Measurements from ENCODE around the gene OR2G6. TPM values are rescaled to one million over a fixed set of nuclear protein-coding genes. Genes with fewer than 3 reads are reported as not detected.
"Not testable (repeated sequence)": the region's sequence is repeated elsewhere in the genome, so short reads cannot be mapped to it uniquely, and the experiment has no call there.

The OR2G6 gene
- total RNA-seq, 1 experiment from 2014 or later = not detected

- DNase-seq; H3K27ac ChIP-seq; H3K27me3 ChIP-seq (ENCODE audit: insufficient read depth, low read depth); H3K9me2 ChIP-seq (ENCODE audit: insufficient read depth); H3F3A ChIP-seq (ENCODE audit: insufficient read depth, low read depth); H3K4me1 ChIP-seq (replicated peaks; ENCODE audit: insufficient read depth); intact Hi-C loops (cut with micrococcal nuclease; ENCODE audit: unreplicated experiment); H3K4me3 ChIP-seq; H2AFZ ChIP-seq; CTCF ChIA-PET; H3K36me3 ChIP-seq (ENCODE audit: low read depth); H4K20me1 ChIP-seq (ENCODE audit: insufficient read depth); BruUV-seq (replicated peaks); H3K79me2 ChIP-seq (ENCODE audit: low read depth); H3K4me2 ChIP-seq; POLR2A ChIA-PET (ENCODE audit: unreplicated experiment); H3K9me3 ChIP-seq (ENCODE audit: insufficient read depth, low read depth): not testable (repeated sequence)
Observed at GRCh38 chr1:248570811-248571210, 62.9 kb downstream of the OR2G6 start.

GRCh38 chr1:248572049-248572448 lies 64.2 kb downstream of the OR2G6 start:
- DNase-seq; H3K27me3 ChIP-seq (ENCODE audit: insufficient read depth, low read depth); H3K27ac ChIP-seq; POLR2A ChIA-PET (ENCODE audit: unreplicated experiment); intact Hi-C loops (cut with micrococcal nuclease; ENCODE audit: unreplicated experiment); H3K79me2 ChIP-seq (ENCODE audit: low read depth); H3K36me3 ChIP-seq (ENCODE audit: low read depth); H4K20me1 ChIP-seq (ENCODE audit: insufficient read depth); H3F3A ChIP-seq (ENCODE audit: insufficient read depth, low read depth); H3K4me1 ChIP-seq (replicated peaks; ENCODE audit: insufficient read depth); CTCF ChIA-PET; H3K4me3 ChIP-seq; H2AFZ ChIP-seq; H3K4me2 ChIP-seq; H3K9me2 ChIP-seq (ENCODE audit: insufficient read depth); BruUV-seq (replicated peaks); H3K9me3 ChIP-seq (ENCODE audit: insufficient read depth, low read depth): not testable (repeated sequence)

- POLR2A ChIA-PET (ENCODE audit: unreplicated experiment); H3K4me1 ChIP-seq (replicated peaks; ENCODE audit: insufficient read depth); H3K9me2 ChIP-seq (ENCODE audit: insufficient read depth); H3K4me3 ChIP-seq; H2AFZ ChIP-seq; H3K27ac ChIP-seq; H3K36me3 ChIP-seq (ENCODE audit: low read depth); H3K27me3 ChIP-seq (ENCODE audit: insufficient read depth, low read depth); CTCF ChIA-PET; H3K4me2 ChIP-seq; H3K79me2 ChIP-seq (ENCODE audit: low read depth); H3K9me3 ChIP-seq (ENCODE audit: insufficient read depth, low read depth); H4K20me1 ChIP-seq (ENCODE audit: insufficient read depth); intact Hi-C loops (cut with micrococcal nuclease; ENCODE audit: unreplicated experiment); BruUV-seq (replicated peaks); DNase-seq; H3F3A ChIP-seq (ENCODE audit: insufficient read depth, low read depth): not testable (repeated sequence)
Observed at GRCh38 chr1:248573856-248574255, 66.0 kb downstream of the OR2G6 start.

DNA sequence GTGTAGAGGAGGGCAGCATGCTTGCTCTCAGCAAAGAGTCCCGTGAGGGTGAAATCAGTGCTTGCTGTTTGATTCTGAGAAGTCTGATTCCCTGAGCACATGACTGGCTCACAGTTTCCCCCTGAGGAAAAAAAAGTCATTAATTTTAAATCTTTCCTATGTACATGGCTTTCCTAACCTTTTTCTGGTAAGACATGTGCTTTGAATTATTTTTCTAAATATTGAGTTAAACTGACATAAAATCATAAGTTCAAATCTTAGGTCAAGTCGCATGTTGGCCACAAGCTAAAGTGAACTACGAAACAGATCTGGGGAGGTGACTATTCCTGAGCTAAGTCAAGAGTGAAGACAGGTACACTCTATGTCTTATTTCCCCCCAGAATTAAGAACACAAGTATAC lies 66.8 kb downstream of the OR2G6 start, which contains the start of gene OR2T34:
TSS of gene OR2T34 (minus strand) at position 101 of the 400 bp plus-strand sequence. CDS start at position 101, 0 bp downstream.
- H3K9me3 ChIP-seq (ENCODE audit: insufficient read depth, low read depth); H3K4me3 ChIP-seq; H3K79me2 ChIP-seq (ENCODE audit: low read depth); H3K9me2 ChIP-seq (ENCODE audit: insufficient read depth); H3F3A ChIP-seq (ENCODE audit: insufficient read depth, low read depth); H4K20me1 ChIP-seq (ENCODE audit: insufficient read depth); POLR2A ChIA-PET (ENCODE audit: unreplicated experiment); CTCF ChIA-PET; H3K4me2 ChIP-seq; H3K27ac ChIP-seq; H3K36me3 ChIP-seq (ENCODE audit: low read depth); intact Hi-C loops (cut with micrococcal nuclease; ENCODE audit: unreplicated experiment); H3K27me3 ChIP-seq (ENCODE audit: insufficient read depth, low read depth); H2AFZ ChIP-seq; DNase-seq; H3K4me1 ChIP-seq (replicated peaks; ENCODE audit: insufficient read depth); BruUV-seq (replicated peaks): not testable (repeated sequence)

- no peak for DNase-seq
- no peaks in the 10 kb centered on the region for H4K20me1 ChIP-seq (ENCODE audit: insufficient read depth)
- H3K27me3 ChIP-seq (ENCODE audit: insufficient read depth, low read depth) = no peaks in the 10 kb centered on the region
- no peak overlapping the region for H3K4me3 ChIP-seq
- BruUV-seq (replicated peaks) = no TSS peak
- H3K9me2 ChIP-seq (ENCODE audit: insufficient read depth) = no peaks in the 10 kb centered on the region
- no peak overlapping the region for H2AFZ ChIP-seq
- H3K27ac ChIP-seq = no peak overlapping the region
- no peaks in the 10 kb centered on the region for H3K9me3 ChIP-seq (ENCODE audit: insufficient read depth, low read depth)
- POLR2A ChIA-PET (ENCODE audit: unreplicated experiment) = no interaction called here
- TF ChIP-seq CTCF (conservative IDR thresholded peaks at IDR 0.05) = no peak
- TF ChIP-seq EZH2 (IDR thresholded peaks at IDR 0.05; ENCODE audit: low read depth) = no peak
- intact Hi-C loops (cut with micrococcal nuclease; ENCODE audit: unreplicated experiment) = no loop called here
- no peaks in the 10 kb centered on the region for H3K79me2 ChIP-seq (ENCODE audit: low read depth)
- CTCF ChIA-PET = no interaction called here
- no peaks in the 10 kb centered on the region for H3K36me3 ChIP-seq (ENCODE audit: low read depth)
- H3K4me1 ChIP-seq (replicated peaks; ENCODE audit: insufficient read depth) = no peaks in the 10 kb centered on the region
- no peak overlapping the region for H3K4me2 ChIP-seq
- H3F3A ChIP-seq (ENCODE audit: insufficient read depth, low read depth) = no peaks in the 10 kb centered on the region
Observed at GRCh38 chr1:248576260-248576980, 68.5 kb downstream of the OR2G6 start.

Other genes starting within 250 kb of the OR2G6 start
- not detected in 2 replicates for gene OR2T33, start 230.1 kb upstream of the OR2G6 start, total RNA-seq (2021)
- not detected in 2 replicates for gene OR2T12, start 204.6 kb upstream of the OR2G6 start, total RNA-seq (2021)
- gene OR2M7, start 183.5 kb upstream of the OR2G6 start, total RNA-seq (2021) = not detected in 2 replicates
- gene OR14C36, start 159.3 kb upstream of the OR2G6 start, total RNA-seq (2021) = not detected in 2 replicates
- gene OR2T4, start 146.4 kb upstream of the OR2G6 start, total RNA-seq (2021) = not detected in 2 replicates
- not detected in 2 replicates for gene OR2T6, start 132.3 kb upstream of the OR2G6 start, total RNA-seq (2021)
- gene OR2T1, start 105.0 kb upstream of the OR2G6 start, total RNA-seq (2021) = not detected in 2 replicates
- not detected in 2 replicates for gene OR2T2, start 62.4 kb upstream of the OR2G6 start, total RNA-seq (2021)
- not detected in 2 replicates for gene OR2T3, start 34.7 kb upstream of the OR2G6 start, total RNA-seq (2021)
- not detected in 2 replicates for gene OR2T5, start 19.5 kb upstream of the OR2G6 start, total RNA-seq (2021)
- not detected in 2 replicates for gene OR2T29, start 54.7 kb downstream of the OR2G6 start, total RNA-seq (2021)
- not detected in 2 replicates for gene OR2T34, start 66.7 kb downstream of the OR2G6 start, total RNA-seq (2021)
- gene OR2T10, start 89.6 kb downstream of the OR2G6 start, total RNA-seq (2021) = not detected in 2 replicates
- gene OR2T11, start 127.0 kb downstream of the OR2G6 start, total RNA-seq (2021) = not detected in 2 replicates
- gene OR2T35, start 137.2 kb downstream of the OR2G6 start, total RNA-seq (2021) = not detected in 2 replicates
- gene OR2T27, start 147.5 kb downstream of the OR2G6 start, total RNA-seq (2021) = not detected in 2 replicates
- not detected in 2 replicates for gene OR14I1, start 194.7 kb downstream of the OR2G6 start, total RNA-seq (2021)
- gene LYPD8, start 247.7 kb downstream of the OR2G6 start, total RNA-seq (2021) = 0.74 and 1.4 TPM in 2 replicates

Measured in PC-9 (cell line).